Neural progenitor cell (in vitro differentiated cells): ENCODE results near the gene VAT1.

Experiments
- EZH2phosphoT487 ChIP-seq: fragments of 200-600 bp; sonication (generic); IDR thresholded peaks from 2 replicates; pipeline ENCODE4 v1.6.1; 2017; ENCODE audit warnings: antibody characterized with exemption
- TF ChIP-seq, protein P1 (sequence below): fragments of 200-600 bp; sonication (generic); IDR thresholded peaks from 2 replicates; pipeline ENCODE4 v1.5.1; 2017; ENCODE audit warnings: antibody characterized with exemption, mild to moderate bottlenecking

DNA sequence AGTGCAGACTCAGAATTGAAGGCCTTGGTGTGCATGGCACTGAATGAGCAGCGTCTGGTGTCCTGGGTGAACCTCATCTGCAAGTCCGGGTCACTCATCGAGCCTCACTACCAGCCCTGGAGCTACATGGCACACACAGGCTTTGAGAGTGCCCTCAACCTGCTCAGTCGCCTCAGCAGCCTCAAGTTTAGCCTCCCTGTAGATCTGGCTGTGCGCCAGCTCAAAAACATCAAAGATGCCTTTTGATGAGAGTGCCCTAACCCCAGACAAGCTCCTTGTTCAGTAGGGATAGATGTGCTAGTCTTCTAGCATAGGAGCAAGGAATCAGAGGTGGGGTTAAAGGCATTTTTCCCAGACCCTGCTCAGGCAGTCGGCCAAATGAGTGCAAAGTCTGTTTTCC, 30.7 kb downstream of the VAT1 start:
- TF ChIP-seq, protein P1, sequence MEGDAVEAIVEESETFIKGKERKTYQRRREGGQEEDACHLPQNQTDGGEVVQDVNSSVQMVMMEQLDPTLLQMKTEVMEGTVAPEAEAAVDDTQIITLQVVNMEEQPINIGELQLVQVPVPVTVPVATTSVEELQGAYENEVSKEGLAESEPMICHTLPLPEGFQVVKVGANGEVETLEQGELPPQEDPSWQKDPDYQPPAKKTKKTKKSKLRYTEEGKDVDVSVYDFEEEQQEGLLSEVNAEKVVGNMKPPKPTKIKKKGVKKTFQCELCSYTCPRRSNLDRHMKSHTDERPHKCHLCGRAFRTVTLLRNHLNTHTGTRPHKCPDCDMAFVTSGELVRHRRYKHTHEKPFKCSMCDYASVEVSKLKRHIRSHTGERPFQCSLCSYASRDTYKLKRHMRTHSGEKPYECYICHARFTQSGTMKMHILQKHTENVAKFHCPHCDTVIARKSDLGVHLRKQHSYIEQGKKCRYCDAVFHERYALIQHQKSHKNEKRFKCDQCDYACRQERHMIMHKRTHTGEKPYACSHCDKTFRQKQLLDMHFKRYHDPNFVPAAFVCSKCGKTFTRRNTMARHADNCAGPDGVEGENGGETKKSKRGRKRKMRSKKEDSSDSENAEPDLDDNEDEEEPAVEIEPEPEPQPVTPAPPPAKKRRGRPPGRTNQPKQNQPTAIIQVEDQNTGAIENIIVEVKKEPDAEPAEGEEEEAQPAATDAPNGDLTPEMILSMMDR = no peak
- TF ChIP-seq EZH2phosphoT487 = no peak
